Cardiac atrium fibroblast (primary cell): ENCODE measurements around the gene ZNF580. TPM values are rescaled to one million over a fixed set of nuclear protein-coding genes. Genes with fewer than 3 reads are reported as not detected.

Experiments
- total RNA-seq: library from RNA; depleted of rRNA; stranded (reverse); fragments of >200 nt; gene quantifications from 2 replicates; pipeline ENCODE4 v1.2.3, GENCODE V29; 2015

The ZNF580 gene, protein sequence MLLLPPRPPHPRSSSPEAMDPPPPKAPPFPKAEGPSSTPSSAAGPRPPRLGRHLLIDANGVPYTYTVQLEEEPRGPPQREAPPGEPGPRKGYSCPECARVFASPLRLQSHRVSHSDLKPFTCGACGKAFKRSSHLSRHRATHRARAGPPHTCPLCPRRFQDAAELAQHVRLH
- 10.0 and 22.4 TPM in 2 replicates for total RNA-seq

GRCh38 chr19:55640577-55641425, at the start of gene ZNF580:
Gene ZNF580, plus strand, starts transcription at chr19:55641002. Its CDS starts 1,507 bp downstream, at chr19:55642509.

GRCh38 chr19:55599468-55599841, 41.3 kb upstream of the ZNF580 start, which contains the start of gene FIZ1:
Gene FIZ1, minus strand, starts transcription at chr19:55599517. Its CDS starts 1,652 bp downstream, at chr19:55597865.

GRCh38 chr19:55599842-55600661, 40.8 kb upstream of the ZNF580 start, which contains the start of gene ZNF524:
Gene ZNF524, plus strand, starts transcription at chr19:55600288. Its CDS starts 1,825 bp downstream, at chr19:55602113.

GRCh38 chr19:55605637-55606470, 34.9 kb upstream of the ZNF580 start, which contains the start of gene ZNF865:
Gene ZNF865, plus strand, starts transcription at chr19:55605647. Its CDS starts 7,972 bp downstream, at chr19:55613619.

DNA sequence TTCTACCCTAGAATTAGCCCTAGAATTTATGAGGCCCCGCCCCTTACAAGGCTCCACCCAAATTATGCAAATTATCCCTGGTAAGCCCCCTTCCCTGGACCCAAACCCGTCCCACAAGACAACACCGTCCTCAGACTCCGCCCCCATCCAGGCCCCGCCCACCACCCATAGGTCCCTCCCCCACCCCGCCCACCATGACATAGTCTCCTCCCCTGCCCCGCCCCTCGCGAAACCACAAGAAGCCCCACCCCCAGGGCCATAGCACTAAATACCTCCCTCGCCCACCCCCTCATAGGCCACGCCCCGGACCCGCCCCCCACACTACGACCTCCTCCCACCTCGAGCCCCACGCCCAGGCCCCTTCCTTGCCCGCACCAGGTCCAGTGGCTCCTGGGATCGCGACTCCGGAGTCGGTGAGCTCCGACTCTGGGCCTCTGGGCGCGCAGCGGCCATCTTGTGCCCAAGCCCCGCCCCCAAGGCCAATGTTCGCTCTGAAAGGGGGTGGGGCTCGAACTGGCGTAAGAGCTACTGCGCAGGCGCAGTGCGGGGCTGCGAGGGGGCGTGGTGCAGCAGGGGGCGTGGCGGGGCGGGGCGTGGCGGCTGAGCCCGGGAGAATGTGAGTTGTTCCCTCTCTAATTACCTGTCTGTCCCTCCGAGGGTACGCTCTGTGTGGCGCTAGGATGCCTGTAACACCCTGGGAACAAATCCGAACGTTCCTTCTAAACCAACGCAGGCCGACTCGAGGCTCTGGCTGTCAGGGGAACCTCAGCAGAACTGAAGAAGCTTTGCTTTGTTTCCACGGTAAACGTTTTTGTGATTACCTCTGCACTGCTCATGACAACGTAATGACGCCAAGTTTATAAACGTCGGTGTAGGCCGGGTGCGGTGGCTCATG, 16.4 kb upstream of the ZNF580 start, which contains the start of gene ZNF784:
Gene ZNF784 (minus strand): TSS at position 458 of the 895 bp plus-strand sequence. CDS start 5 bp downstream, at position 453.

GRCh38 chr19:55643003-55643886, 2.4 kb downstream of the ZNF580 start, which contains the start of gene ZNF581:
Gene ZNF581, plus strand, starts transcription at chr19:55643649. Its CDS starts 923 bp downstream, at chr19:55644572.

DNA sequence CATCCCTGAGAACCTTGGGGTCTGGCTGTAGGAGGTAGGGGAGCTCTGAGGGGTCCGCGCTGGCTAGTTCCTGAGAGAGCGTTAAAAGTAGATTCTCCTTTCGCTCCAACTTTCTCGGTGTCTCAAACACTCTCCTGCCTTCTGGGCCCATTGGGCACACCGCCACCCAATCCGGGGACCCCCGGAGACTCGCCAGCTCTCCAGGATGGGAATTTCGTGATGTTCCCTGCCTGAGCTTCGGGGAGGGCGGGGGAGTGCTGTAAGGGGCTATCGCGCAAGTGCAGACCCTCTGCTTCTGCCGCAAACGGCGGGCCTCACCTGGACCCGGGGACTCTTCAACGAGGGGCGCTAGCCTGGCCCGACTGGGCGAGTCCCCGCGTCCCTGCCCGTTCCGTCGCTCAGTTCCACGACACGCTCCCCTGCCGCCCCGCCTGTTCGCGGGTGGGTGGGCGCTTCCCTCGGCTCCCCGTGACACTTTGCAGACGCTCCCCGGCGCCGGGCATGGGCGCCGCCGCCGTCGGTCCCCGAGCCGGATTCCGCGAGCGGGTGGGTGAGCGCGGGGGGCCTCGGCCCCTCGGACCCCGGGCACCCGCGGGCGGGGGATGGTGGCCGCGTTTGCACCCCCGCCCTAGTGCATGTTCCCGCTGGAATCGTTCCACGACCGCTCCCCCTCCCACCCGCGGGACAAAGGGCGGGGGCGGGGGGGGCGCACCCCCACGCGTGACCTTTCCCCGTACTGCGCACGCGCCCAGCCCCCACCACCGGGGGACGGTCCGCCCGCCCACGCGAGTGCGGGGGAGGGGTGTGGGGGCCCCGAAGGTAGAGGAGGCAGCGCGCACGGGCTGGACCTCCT, 7.2 kb downstream of the ZNF580 start, which contains the start of gene CCDC106:
Gene CCDC106 (plus strand): TSS at position 481 of the 853 bp plus-strand sequence. CDS start 835 bp downstream, outside the sequence.

DNA sequence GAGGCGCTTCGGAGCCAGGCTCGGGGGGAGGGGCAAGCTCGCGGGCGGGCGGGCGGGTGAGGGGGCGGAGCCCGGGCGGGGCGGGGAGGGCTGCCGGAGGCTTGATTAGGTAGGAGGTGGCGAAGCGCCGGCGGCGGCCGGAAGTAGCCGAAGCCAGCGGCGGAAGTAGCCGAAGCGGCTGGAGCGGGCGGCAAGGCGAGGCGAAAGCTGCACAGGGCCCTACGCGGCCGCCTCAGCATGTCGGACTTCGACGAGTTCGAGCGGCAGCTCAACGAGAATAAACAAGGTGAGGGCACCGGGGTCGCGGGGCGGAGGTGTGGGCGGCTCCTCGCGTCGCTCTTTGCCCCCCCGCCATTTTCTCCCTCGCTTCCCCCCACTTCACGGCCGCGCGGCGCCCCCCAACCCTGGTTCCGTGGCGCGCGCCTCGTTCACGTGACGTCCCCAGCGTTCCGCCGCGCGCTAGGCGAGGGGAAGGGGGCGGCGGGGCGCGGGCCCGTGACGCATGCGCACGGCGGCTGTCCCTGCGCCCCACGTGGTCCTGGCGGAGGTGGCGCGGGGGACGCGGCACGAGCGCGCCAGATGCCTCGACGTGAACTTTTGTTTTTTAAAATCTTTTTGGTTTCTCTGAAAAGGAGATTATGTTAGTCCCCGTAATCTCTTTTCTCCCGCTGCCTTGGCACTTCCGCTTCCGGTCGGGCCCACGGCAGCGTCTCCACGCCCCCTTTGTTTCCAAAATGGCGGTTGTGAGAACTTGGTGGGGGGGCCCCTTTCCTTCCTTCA, 14.3 kb downstream of the ZNF580 start, which contains the start of gene U2AF2:
Gene U2AF2 (plus strand): TSS at position 168 of the 780 bp plus-strand sequence. CDS start 70 bp downstream, at position 238.

DNA sequence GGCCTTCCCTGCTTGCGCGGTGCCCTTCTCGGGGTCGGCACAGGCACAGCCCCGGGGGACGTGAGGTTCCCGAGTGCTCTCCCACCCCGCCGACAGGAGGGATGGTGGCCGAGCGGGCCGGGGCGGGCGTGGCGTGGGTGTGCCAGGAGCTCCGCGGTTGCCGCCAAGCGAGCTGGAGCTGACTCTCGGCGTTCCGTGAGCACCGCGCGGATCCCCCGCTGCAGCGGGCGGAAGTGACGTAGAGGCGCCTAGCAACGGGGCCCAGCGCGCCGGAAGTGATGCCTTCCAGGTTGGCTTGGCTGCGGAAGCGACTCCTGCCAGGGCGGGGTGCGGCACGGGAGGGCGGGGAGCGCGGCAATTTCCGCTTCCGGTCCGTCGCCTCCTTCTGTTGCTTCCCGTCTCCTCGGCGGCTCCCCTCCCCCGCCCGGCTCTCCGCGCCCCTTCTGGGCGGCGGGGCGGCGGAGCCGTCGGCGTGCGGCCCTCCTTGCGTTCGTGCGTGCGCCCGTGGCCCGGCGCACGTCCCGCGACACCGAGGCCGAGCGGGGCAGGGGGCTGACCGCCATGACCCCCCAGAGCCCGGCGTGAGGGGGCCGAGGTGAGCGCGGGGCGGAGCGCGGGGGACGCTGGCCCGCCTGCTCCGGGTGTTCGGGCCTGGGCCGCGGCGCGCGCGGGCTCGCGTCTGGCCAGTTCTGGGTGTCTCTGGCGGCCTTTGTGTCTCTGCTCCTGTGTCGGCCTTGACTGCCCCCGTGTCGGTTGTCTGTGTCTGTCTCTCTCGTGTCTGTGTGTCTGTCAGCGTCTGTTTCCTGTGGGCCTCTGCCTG, 34.2 kb downstream of the ZNF580 start, which contains the start of gene EPN1:
Gene EPN1 (plus strand): TSS at position 386 of the 820 bp plus-strand sequence. CDS start 3,402 bp downstream, outside the sequence.

Other genes with a start within 250 kb of the ZNF580 start
- 40.5 and 48.0 TPM in 2 replicates for gene UBE2S, start 233.2 kb upstream of the ZNF580 start, total RNA-seq
- not detected in 2 replicates for gene SHISA7, start 197.7 kb upstream of the ZNF580 start, total RNA-seq
- 94.4 and 116 TPM in 2 replicates for gene ISOC2, start 179.4 kb upstream of the ZNF580 start, total RNA-seq
- gene C19orf85, start 176.3 kb upstream of the ZNF580 start, total RNA-seq: not detected in 2 replicates
- 2.4 and 12.8 TPM in 2 replicates for gene ZNF628, start 164.4 kb upstream of the ZNF580 start, total RNA-seq
- 10.7 and 13.0 TPM in 2 replicates for gene NAT14, start 155.8 kb upstream of the ZNF580 start, total RNA-seq
- gene SSC5D, start 152.6 kb upstream of the ZNF580 start, total RNA-seq: 7.0 and 7.9 TPM in 2 replicates
- not detected in 2 replicates for gene SBK2, start 103.9 kb upstream of the ZNF580 start, total RNA-seq
- not detected in 2 replicates for gene SBK3, start 95.5 kb upstream of the ZNF580 start, total RNA-seq
- 4.5 and 6.5 TPM in 2 replicates for gene ZNF579, start 60.2 kb upstream of the ZNF580 start, total RNA-seq
- gene FIZ1, start 41.5 kb upstream of the ZNF580 start, total RNA-seq: 2.6 and 7.6 TPM in 2 replicates
- 5.4 and 8.1 TPM in 2 replicates for gene ZNF524, start 40.7 kb upstream of the ZNF580 start, total RNA-seq
- 2.9 and 5.8 TPM in 2 replicates for gene ZNF865, start 35.4 kb upstream of the ZNF580 start, total RNA-seq
- 2.9 and 6.1 TPM in 2 replicates for gene ZNF784, start 16.4 kb upstream of the ZNF580 start, total RNA-seq
- gene ZNF581, start 2.6 kb downstream of the ZNF580 start, total RNA-seq: 20.0 and 43.3 TPM in 2 replicates
- 8.5 and 20.3 TPM in 2 replicates for gene CCDC106, start 7.2 kb downstream of the ZNF580 start, total RNA-seq
- 88.6 and 122 TPM in 2 replicates for gene U2AF2, start 14.0 kb downstream of the ZNF580 start, total RNA-seq
- gene EPN1, start 34.2 kb downstream of the ZNF580 start, total RNA-seq: 128 and 139 TPM in 2 replicates
- not detected in 2 replicates for gene NLRP9, start 97.4 kb downstream of the ZNF580 start, total RNA-seq
- not detected in 2 replicates for gene RFPL4A, start 118.1 kb downstream of the ZNF580 start, total RNA-seq
- gene RFPL4AL1, start 128.1 kb downstream of the ZNF580 start, total RNA-seq: not detected in 2 replicates
- not detected in 2 replicates for gene NLRP11, start 191.0 kb downstream of the ZNF580 start, total RNA-seq
- not detected in 2 replicates for gene NLRP4, start 195.5 kb downstream of the ZNF580 start, total RNA-seq